Liver (tissue), 9 donors: ENCODE results near the gene CD7. TPM values are rescaled to one million over a fixed set of nuclear protein-coding genes. Genes with fewer than 3 reads are reported as not detected.

ENCODE experiments used
- DNase-seq: peaks from one replicate; pipeline ENCODE4 v3.0.0-alpha.2; 2017; ENCODE audit warnings: low spot score
- H3K27ac ChIP-seq, 2 donors: one replicate each; pipeline ENCODE4 v1.7.0; 2013; ENCODE audit warnings: inconsistent platforms in 2 of 2, low read length in 2 of 2, control low read depth in 1 of 2, low read depth in 1 of 2, mild to moderate bottlenecking in 1 of 2
- H3K27me3 ChIP-seq, 4 donors: one replicate each; pipeline versions ENCODE4 v1.6.1 to v1.7.0; 2013; ENCODE audit warnings: low read length in 3 of 4, inconsistent platforms in 1 of 4, mild to moderate bottlenecking in 1 of 4, moderate library complexity in 1 of 4; ENCODE audit not compliant: control insufficient read depth in 4 of 4, insufficient read depth in 4 of 4
- H3K36me3 ChIP-seq, 4 donors: one replicate each; pipeline versions ENCODE4 v1.6.1 to v1.7.0; 2013; ENCODE audit warnings: low read length in 3 of 4, mild to moderate bottlenecking in 3 of 4, low read depth in 1 of 4, moderate library complexity in 1 of 4; ENCODE audit not compliant: control insufficient read depth in 4 of 4, insufficient read depth in 3 of 4
- H3K4me1 ChIP-seq, 4 donors: one replicate each; pipeline versions ENCODE4 v1.6.1 to v1.7.0; 2013; ENCODE audit warnings: low read length in 3 of 4, mild to moderate bottlenecking in 3 of 4, moderate library complexity in 1 of 4; ENCODE audit not compliant: control insufficient read depth in 4 of 4, insufficient read depth in 4 of 4
- H3K4me3 ChIP-seq, 3 donors: one replicate each; pipeline versions ENCODE4 v1.6.1 to v1.7.0; 2013; ENCODE audit warnings: low read length in 3 of 3, control low read depth in 1 of 3, low read depth in 1 of 3, mild to moderate bottlenecking in 1 of 3
- H3K9ac ChIP-seq, 2 donors: one replicate each; pipeline ENCODE4 v1.7.0; 2013; ENCODE audit warnings: low read length in 2 of 2, mild to moderate bottlenecking in 2 of 2, moderate library complexity in 2 of 2, control low read depth in 1 of 2, low read depth in 1 of 2
- H3K9me3 ChIP-seq, 4 donors: one replicate each; pipeline versions ENCODE4 v1.6.1 to v1.7.0; 2013; ENCODE audit warnings: low read length in 3 of 4; ENCODE audit not compliant: control insufficient read depth in 4 of 4
- CTCF ChIP-seq: fragments of 150-350 bp; IDR thresholded peaks from 2 replicates; pipeline ENCODE4 v1.5.1; 2017; ENCODE audit warnings: improper control_type of control experiment, low read depth, low read length; ENCODE audit not compliant: missing input control
- GABPA ChIP-seq, 2 donors: IDR thresholded peaks in 1 of 2; conservative IDR thresholded peaks in 1 of 2; 2 replicates each; pipeline ENCODE4 v1.6.1; 2016; ENCODE audit warnings: antibody characterized with exemption in 2 of 2, mild to moderate bottlenecking in 1 of 2, moderate library complexity in 1 of 2
- HNF4A ChIP-seq, 2 donors: conservative IDR thresholded peaks; 2 replicates each; pipeline ENCODE4 v1.6.1; 2016; ENCODE audit warnings: antibody characterized with exemption in 2 of 2, mild to moderate bottlenecking in 2 of 2
- HNF4G ChIP-seq: IDR thresholded peaks from 2 replicates; pipeline ENCODE4 v1.6.1; 2016; ENCODE audit warnings: antibody characterized with exemption
- JUND ChIP-seq, 2 donors: IDR thresholded peaks; 2 replicates each; pipeline ENCODE4 v1.6.1; 2016; ENCODE audit warnings: antibody characterized with exemption in 2 of 2
- NR2F2 ChIP-seq: IDR thresholded peaks from 2 replicates; pipeline ENCODE4 v1.6.1; 2016; ENCODE audit warnings: antibody characterized with exemption
- RAD21 ChIP-seq, 2 donors: IDR thresholded peaks; 2 replicates each; pipeline ENCODE4 v1.6.1; 2016; ENCODE audit warnings: antibody characterized with exemption in 2 of 2, mild to moderate bottlenecking in 2 of 2
- REST ChIP-seq: IDR thresholded peaks from 2 replicates; pipeline ENCODE4 v1.6.1; 2016; ENCODE audit warnings: antibody characterized with exemption, mild to moderate bottlenecking
- TAF1 ChIP-seq: conservative IDR thresholded peaks from 2 replicates; pipeline ENCODE4 v1.6.1; 2016; ENCODE audit warnings: antibody characterized with exemption, mild to moderate bottlenecking
- YY1 ChIP-seq: IDR thresholded peaks from 2 replicates; pipeline ENCODE4 v1.6.1; 2016; ENCODE audit warnings: antibody characterized with exemption, mild to moderate bottlenecking
- ZBTB33 ChIP-seq: IDR thresholded peaks from 2 replicates; pipeline ENCODE4 v1.6.1; 2016; ENCODE audit warnings: antibody characterized with exemption
- WGBS: extraction: QIAGEN DNeasy Blood & Tissue Kit; methylation state at CpG from one replicate; pipeline ENCODE4 v1.1.7; 2013; 5-methylcytosine and 5-hydroxymethylcytosine counted together
- polyA plus RNA-seq, 2 donors: library from polyadenylated mRNA; stranded (reverse) in 1 of 2; unstranded in 1 of 2; fragments of 200-250 nt in 1 of 2; fragments of >200 nt in 1 of 2; fragmentation: Nextera tagmentation in 1 of 2; extraction: Ambion mirVana in 1 of 2; gene quantifications; one replicate each; pipeline versions ENCODE4 v1.2.1 to v1.2.3, GENCODE V29; 2013 to 2015
- total RNA-seq, 2 donors: library from RNA; depleted of rRNA; stranded (reverse); fragments of >200 nt; gene quantifications; one replicate each; pipeline ENCODE4 v1.2.3, GENCODE V29; 2014
- donor health status: healthy.
- donor health status: healthy.
- donor health status: healthy.
- donor health status: healthy.
- donor health status: healthy.

Gene CD7
- total and polyA plus RNA-seq, 4 donors = 1.0 to 1.5 (median 1.4) TPM

- Histone ChIP-seq H3K9me3 (no peaks in the 10 kb centered on the region), H3K27me3 (peaks cover 0 to 3% (median 0%) of the 10 kb centered on the region in 4 donors), H3K27ac (no peak overlapping the region), H3K4me3 (no peak overlapping the region), H3K4me1 (peaks cover 0 to 4% (median 2%) of the 10 kb centered on the region in 4 donors), H3K36me3 (no peaks in the 10 kb centered on the region), H3K9ac (no peak overlapping the region)
- TF ChIP-seq REST (no peak), TAF1 (no peak), ZBTB33 (no peak), HNF4A (conservative IDR thresholded peaks at IDR 0.05) (no peak), CTCF (no peak), HNF4G (no peak), YY1 (no peak), NR2F2 (no peak)
- no peak for DNase-seq
- WGBS = 77% methylated on average over 11 of the region's 11 CpGs
These were observed 38.5 kb upstream of the CD7 start for GRCh38 chr17:82355770-82356427.

- H3K36me3 ChIP-seq = no peaks in the 10 kb centered on the region
- 83% methylated on average over 7 of the region's 7 CpGs for WGBS
- H3K27me3 ChIP-seq = peaks cover 0 to 3% (median 0%) of the 10 kb centered on the region in 4 donors
- no peaks in the 10 kb centered on the region for H3K9me3 ChIP-seq
- TF ChIP-seq YY1 (no peak), GABPA (IDR thresholded peaks at IDR 0.05 in 1 of 2, conservative IDR thresholded peaks at IDR 0.05 in 1 of 2) (no peak), RAD21 (IDR thresholded peaks at IDR 0.05) (no peak), JUND (IDR thresholded peaks at IDR 0.05) (no peak)
- peaks cover 0 to 4% (median 2%) of the 10 kb centered on the region in 4 donors for H3K4me1 ChIP-seq
- no peak overlapping the region for H3K27ac ChIP-seq
- H3K9ac ChIP-seq = no peak overlapping the region
- no peak overlapping the region for H3K4me3 ChIP-seq
- DNase-seq = no peak
These were observed 37.4 kb upstream of the CD7 start for GRCh38 chr17:82354804-82355308.
